ENCODE results near the gene LMTK2.

DNA sequence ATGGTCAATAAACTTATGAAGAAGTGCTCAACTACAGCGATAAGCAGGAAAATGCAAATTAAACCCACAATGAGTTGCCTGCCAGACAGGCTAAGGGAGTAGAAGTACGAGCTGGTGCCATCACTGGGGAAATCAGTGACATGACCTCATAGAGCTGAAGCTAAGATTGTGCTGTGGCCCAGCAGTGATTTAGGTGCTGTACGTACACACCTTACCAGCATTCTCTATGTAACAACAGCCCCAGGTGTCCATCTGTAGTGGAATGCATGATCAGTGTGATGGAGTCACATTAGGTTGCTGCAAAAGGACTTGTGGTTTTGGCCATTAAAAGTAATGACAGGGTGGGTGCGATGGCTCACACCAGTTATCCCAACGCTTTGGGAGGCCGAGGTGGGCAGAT lies 151.0 kb downstream of the LMTK2 start:
- TF ChIP-seq TAF1 (IDR thresholded peaks at IDR 0.05; ENCODE audit: low read depth, low read length) (no peak), POLR2AphosphoS5 (IDR thresholded peaks at IDR 0.05; ENCODE audit: low read depth, low read length) (no peak)
